Hematopoietic multipotent progenitor cell treated with erythropoietin and hydrocortisone succinate and interleukin-3 and kit ligand, for 6 days (in vitro differentiated cells): Measurements from ENCODE around the gene UTS2.
A peak's percentile ranks its signal among the peaks of the same experiment; 100 is the strongest.

ENCODE experiments used
- DNase-seq: peaks from one replicate; pipeline ENCODE4 v3.0.0-alpha.2; 2015

Gene UTS2

GRCh38 chr1:7862211-7863060, 9.6 kb upstream of the UTS2 start:
- no peak for DNase-seq

GRCh38 chr1:7861452-7861851, 8.6 kb upstream of the UTS2 start:
- DNase-seq = no peak

GRCh38 chr1:7860130-7860529, 7.3 kb upstream of the UTS2 start:
- no peak for DNase-seq

GRCh38 chr1:7859406-7859805, 6.5 kb upstream of the UTS2 start:
- DNase-seq = no peak

GRCh38 chr1:7857985-7858384, 5.1 kb upstream of the UTS2 start:
- no peak for DNase-seq

- no peak for DNase-seq
Measured at GRCh38 chr1:7857000-7857399, 4.1 kb upstream of the UTS2 start.

GRCh38 chr1:7856345-7856744, 3.5 kb upstream of the UTS2 start:
- DNase-seq = peak; percentile 65

- no peak for DNase-seq
Measured at GRCh38 chr1:7853684-7854026, 790 bp upstream of the UTS2 start.

- DNase-seq = no peak
Measured at GRCh38 chr1:7850786-7851185, 2.1 kb downstream of the UTS2 start.

GRCh38 chr1:7847599-7847998, 5.3 kb downstream of the UTS2 start:
- DNase-seq = no peak

GRCh38 chr1:7846656-7847055, 6.2 kb downstream of the UTS2 start:
- no peak for DNase-seq

- DNase-seq = no peak
Measured at GRCh38 chr1:7845761-7846160, 7.1 kb downstream of the UTS2 start.

- DNase-seq = peak; percentile 41
Measured at GRCh38 chr1:7842517-7842916, 10.3 kb downstream of the UTS2 start.

- DNase-seq = peak; percentile 32
Measured at GRCh38 chr1:7839526-7839925, 13.3 kb downstream of the UTS2 start.

- DNase-seq = no peak
Measured at GRCh38 chr1:7838714-7839113, 14.2 kb downstream of the UTS2 start.

GRCh38 chr1:7833035-7833434, 19.8 kb downstream of the UTS2 start:
- DNase-seq = no peak

GRCh38 chr1:7831458-7831857, 21.4 kb downstream of the UTS2 start:
- DNase-seq = peak; percentile 85

GRCh38 chr1:7827126-7827955, 25.5 kb downstream of the UTS2 start:
- DNase-seq = peak; percentile 48

- DNase-seq = no peak
Measured at GRCh38 chr1:7826363-7826762, 26.5 kb downstream of the UTS2 start.

- DNase-seq = no peak
Measured at GRCh38 chr1:7824701-7825100, 28.2 kb downstream of the UTS2 start.

GRCh38 chr1:7821282-7821681, 31.6 kb downstream of the UTS2 start:
- DNase-seq = no peak

GRCh38 chr1:7813677-7814373, 39.0 kb downstream of the UTS2 start:
- DNase-seq = no peak

- DNase-seq = no peak
Measured at GRCh38 chr1:7811476-7811875, 41.4 kb downstream of the UTS2 start.

GRCh38 chr1:7810395-7810794, 42.5 kb downstream of the UTS2 start:
- DNase-seq = peak; percentile 36
